Endothelial cell of umbilical vein (primary cell): ENCODE measurements around the gene NFKB2. TPM values are rescaled to one million over a fixed set of nuclear protein-coding genes. Genes with fewer than 3 reads are reported as not detected.

Experiments used
- BruUV-seq: library from RNA; stranded (reverse); fragments of 400-500 nt; replicated peaks from 2 replicates; lab custom pipeline; 2021; lab: Mats Ljungman, UMichigan
- CTCF ChIA-PET: fragments of 300-600, 350-600 bp; sonication (Branson Sonifier 250); formaldehyde crosslinking; loops from one replicate; lab custom pipeline; 2021; ENCODE audit warnings: antibody characterized with exemption, inconsistent platforms; lab: Charles Lee
- POLR2A ChIA-PET: fragments of 300-600, 350-600 bp; sonication (Branson Sonifier 250); formaldehyde crosslinking; loops from one replicate; lab custom pipeline; 2021; ENCODE audit warnings: antibody characterized with exemption, inconsistent platforms; lab: Charles Lee
- DNase-seq: peaks from one replicate; pipeline ENCODE4 v3.0.0-alpha.2; 2011; ENCODE audit warnings: low read depth, low spot score
- FAIRE-seq: peaks from 2 replicates; lab custom pipeline; 2011; peaks lifted over from hg19 to GRCh38; lab: Jason Lieb, UNC
- H2AFZ ChIP-seq: 2 replicates; pipeline ENCODE4 v1.6.0; 2012; ENCODE audit warnings: low read depth, low read length, control low read depth, inconsistent platforms
- H3K27ac ChIP-seq: 2 replicates; pipeline ENCODE4 v1.5.1; 2011; ENCODE audit warnings: low read depth, mild to moderate bottlenecking, control low read depth, low read length, moderate library complexity; ENCODE audit not compliant: insufficient read depth
- H3K27me3 ChIP-seq, 2 experiments: 2 replicates each; pipeline versions ENCODE4 v1.6.0 to v1.6.1; 2011; ENCODE audit warnings: low read length in 2 of 2, mixed read lengths in 1 of 2; ENCODE audit not compliant: control insufficient read depth in 2 of 2, insufficient read depth in 2 of 2
- H3K36me3 ChIP-seq, 2 experiments: 2 replicates in 1 of 2; 3 replicates in 1 of 2; pipeline ENCODE4 v1.5.1; 2011; ENCODE audit warnings: low read length in 2 of 2, mild to moderate bottlenecking in 1 of 2, moderate library complexity in 1 of 2; ENCODE audit not compliant: control insufficient read depth in 2 of 2, insufficient read depth in 2 of 2; ENCODE audit errors: extremely low read depth in 1 of 2
- H3K4me1 ChIP-seq: 3 replicates; pipeline ENCODE4 v1.5.1; 2011; ENCODE audit warnings: mild to moderate bottlenecking, low read length; ENCODE audit not compliant: control insufficient read depth, insufficient read depth; ENCODE audit errors: extremely low read depth
- H3K4me2 ChIP-seq: 2 replicates; pipeline ENCODE4 v1.6.1; 2011; ENCODE audit warnings: low read length, control low read depth, mixed read lengths; ENCODE audit not compliant: insufficient read depth
- H3K4me3 ChIP-seq, 3 experiments: fragments of 200-600 bp in 1 of 3; sonication (generic), shearing (Covaris generic) in 1 of 3; replicated peaks in 1 of 3; 2 replicates each; pipeline ENCODE4 v1.5.1; 2011 to 2016; ENCODE audit warnings: control low read depth in 3 of 3, low read length in 3 of 3, mild to moderate bottlenecking in 2 of 3, inconsistent platforms in 1 of 3, low read depth in 1 of 3, moderate library complexity in 1 of 3; ENCODE audit not compliant: insufficient read depth in 1 of 3
- H3K79me2 ChIP-seq: 2 replicates; pipeline ENCODE4 v1.6.0; 2012; ENCODE audit warnings: low read length, inconsistent platforms; ENCODE audit not compliant: control insufficient read depth, insufficient read depth
- H3K9ac ChIP-seq: replicated peaks from 2 replicates; pipeline ENCODE3; 2011; ENCODE audit warnings: low read length, control low read depth; ENCODE audit not compliant: insufficient read depth; ENCODE audit errors: extremely low read depth
- H3K9me1 ChIP-seq: replicated peaks from 3 replicates; pipeline ENCODE4 v1.6.0; 2011; ENCODE audit warnings: mild to moderate bottlenecking, low read length; ENCODE audit not compliant: control insufficient read depth, insufficient read depth; ENCODE audit errors: extremely low read depth
- H3K9me3 ChIP-seq: replicated peaks from 2 replicates; pipeline ENCODE4 v1.5.1; 2012; ENCODE audit warnings: low read length, inconsistent platforms; ENCODE audit not compliant: control insufficient read depth, insufficient read depth
- H4K20me1 ChIP-seq: replicated peaks from 2 replicates; pipeline ENCODE3; 2011; ENCODE audit warnings: mild to moderate bottlenecking, low read length; ENCODE audit not compliant: control insufficient read depth, insufficient read depth; ENCODE audit errors: extremely low read depth
- CTCF ChIP-seq, 2 donors: IDR thresholded peaks; 1 replicate in 1 of 2; 2 replicates in 1 of 2; pipeline ENCODE4 v1.5.1; 2011; ENCODE audit warnings: low read length in 2 of 2, mild to moderate bottlenecking in 2 of 2, moderate library complexity in 2 of 2, control low read depth in 1 of 2, inconsistent platforms in 1 of 2, low read depth in 1 of 2; ENCODE audit not compliant: insufficient read depth in 1 of 2; ENCODE audit errors: extremely low read depth in 1 of 2
- EZH2 ChIP-seq: IDR thresholded peaks from 2 replicates; pipeline ENCODE4 v1.6.1; 2012; ENCODE audit warnings: borderline replicate concordance, low read depth, mild to moderate bottlenecking, moderate library complexity, low read length, inconsistent platforms; ENCODE audit not compliant: severe bottlenecking
- FOS ChIP-seq: IDR thresholded peaks from 2 replicates; pipeline ENCODE4 v1.6.1; 2011; ENCODE audit warnings: mild to moderate bottlenecking, low read length, moderate library complexity, borderline replicate concordance; ENCODE audit not compliant: insufficient read depth
- GATA2 ChIP-seq: IDR thresholded peaks from 2 replicates; pipeline ENCODE4 v1.7.0; 2011; ENCODE audit warnings: low read depth, mild to moderate bottlenecking, moderate library complexity, mixed read lengths, low read length; ENCODE audit not compliant: insufficient read length, insufficient read depth
- JUN ChIP-seq: IDR thresholded peaks from 2 replicates; pipeline ENCODE4 v1.6.1; 2011; ENCODE audit warnings: borderline replicate concordance, low read depth; ENCODE audit not compliant: insufficient read length, insufficient read depth
- MYC ChIP-seq: IDR thresholded peaks from one replicate; pipeline ENCODE4 v1.6.1; 2011; ENCODE audit warnings: mild to moderate bottlenecking, low read depth, low read length
- POLR2A ChIP-seq: IDR thresholded peaks from 2 replicates; pipeline ENCODE4 v1.6.1; 2012; ENCODE audit warnings: low read depth, mild to moderate bottlenecking, control low read depth, low read length
- POLR2AphosphoS5 ChIP-seq: IDR thresholded peaks from 2 replicates; pipeline ENCODE4 v1.6.1; 2012; ENCODE audit warnings: low read depth, mild to moderate bottlenecking, control low read depth, low read length, moderate library complexity; ENCODE audit not compliant: insufficient read depth
- dilution Hi-C: fragments of 300-500 bp; cut with MboI; formaldehyde crosslinking; loops from one replicate; pipeline ENCODE4 v1.15.0; 2019; ENCODE audit warnings: low sequenced_read_pairs; ENCODE audit not compliant: extremely low pct_ligation_motif_present
- intact Hi-C: fragments of 100-400 bp; cut with micrococcal nuclease; formaldehyde crosslinking; loops from one replicate; pipeline ENCODE4 v1.10.0; 2022
- polyA plus RNA-seq, 4 experiments: library from polyadenylated mRNA; depleted of rRNA in 3 of 4; stranded (reverse) in 3 of 4; unstranded in 1 of 4; fragments of >200 nt; gene quantifications; 2 replicates each; pipeline versions ENCODE4 v1.2.1 to v1.2.3, GENCODE V29; 2011 to 2012; ENCODE audit warnings: missing spikeins in 1 of 4
- total RNA-seq: library from RNA; stranded (reverse); gene quantifications from 2 replicates; pipeline ENCODE4 v1.2.3, GENCODE V29; 2021
- TF ChIP-seq, protein P1 (sequence below): IDR thresholded peaks from 2 replicates; pipeline ENCODE4 v1.6.1; 2011; ENCODE audit not compliant: insufficient read depth, insufficient read length

NFKB2 gene
- total and polyA plus RNA-seq, 2 donors (not counting 3 experiments of a cell fraction or from before 2014, with no cell fraction given): 21.0 to 25.6 TPM

DNA sequence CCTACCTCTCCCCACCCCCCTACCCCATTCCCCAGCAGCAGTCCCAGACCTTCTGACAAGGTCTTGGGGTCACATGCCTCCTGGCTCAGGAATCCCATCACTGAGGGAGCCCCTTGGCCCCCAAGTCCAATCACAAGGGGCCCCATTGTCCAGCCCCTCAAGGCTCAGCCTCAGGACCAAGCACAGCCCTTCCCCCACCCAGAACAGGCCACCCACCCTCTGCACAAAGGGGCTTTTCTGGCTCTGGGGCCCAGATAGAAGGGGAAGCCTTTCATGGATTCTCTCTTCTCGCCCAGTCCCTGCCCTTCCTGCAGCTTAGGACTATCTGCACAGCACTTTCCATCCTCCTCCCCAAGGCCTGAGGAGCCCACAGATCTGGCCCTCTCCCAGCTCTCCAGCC lies 29.9 kb downstream of the NFKB2 start:
- ChIA-PET POLR2A (no interaction called here), CTCF (interaction anchor here (1.0 to 6.5 kb wide), 4 partner anchors 21 to 195 kb away, joined by 4 to 74 read pairs (median 28); no protein-coding TSS in a partner anchor)
- peaks cover 11% of the 10 kb centered on the region for H3K4me1 ChIP-seq
- no peaks in the 10 kb centered on the region for H3K27me3 ChIP-seq
- no peaks in the 10 kb centered on the region for H4K20me1 ChIP-seq
- no peak for DNase-seq
- H3K9me3 ChIP-seq: no peaks in the 10 kb centered on the region
- intact Hi-C loops: no loop called here
- H3K4me3 ChIP-seq: no peak overlapping the region
- H3K27ac ChIP-seq: no peak overlapping the region
- H2AFZ ChIP-seq: no peak overlapping the region
- BruUV-seq: no TSS peak
- no peaks in the 10 kb centered on the region for H3K9me1 ChIP-seq
- dilution Hi-C loops: no loop called here
- H3K36me3 ChIP-seq: peaks cover 0 to 9% of the 10 kb centered on the region in 2 experiments
- no peak for FAIRE-seq
- H3K9ac ChIP-seq: no peak overlapping the region
- no peak for TF ChIP-seq CTCF (IDR thresholded peaks at IDR 0.05; ENCODE audit: extremely low read depth in 1 of 2, insufficient read depth in 1 of 2, low read depth in 1 of 2, low read length in 2 of 2)
- TF ChIP-seq, protein P1, sequence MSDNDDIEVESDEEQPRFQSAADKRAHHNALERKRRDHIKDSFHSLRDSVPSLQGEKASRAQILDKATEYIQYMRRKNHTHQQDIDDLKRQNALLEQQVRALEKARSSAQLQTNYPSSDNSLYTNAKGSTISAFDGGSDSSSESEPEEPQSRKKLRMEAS: no peak
- TF ChIP-seq JUN: no peak
- no peak for TF ChIP-seq POLR2AphosphoS5
- no peaks in the 10 kb centered on the region for H3K79me2 ChIP-seq
- no peak overlapping the region for H3K4me2 ChIP-seq

- no peaks in the 10 kb centered on the region for H4K20me1 ChIP-seq
- H3K4me3 ChIP-seq: no peak overlapping the region
- peaks cover 16% of the 10 kb centered on the region for H3K4me1 ChIP-seq
- ChIA-PET CTCF (interaction anchor here (1.0 to 1.6 kb wide), 2 partner anchors 52 to 75 kb away, joined by 4 to 5 read pairs; no protein-coding TSS in a partner anchor), POLR2A (no interaction called here)
- no peaks in the 10 kb centered on the region for H3K27me3 ChIP-seq
- TF ChIP-seq CTCF (IDR thresholded peaks at IDR 0.05; ENCODE audit: extremely low read depth in 1 of 2, insufficient read depth in 1 of 2, low read depth in 1 of 2, low read length in 2 of 2): no peak
- TF ChIP-seq JUN: no peak
- TF ChIP-seq, protein P1: no peak
- TF ChIP-seq FOS: no peak
- no peak for TF ChIP-seq GATA2
- no peak for TF ChIP-seq MYC
- no peak for TF ChIP-seq EZH2
- no peak for TF ChIP-seq POLR2A
- TF ChIP-seq POLR2AphosphoS5: no peak
- FAIRE-seq: no peak
- no peaks in the 10 kb centered on the region for H3K9me1 ChIP-seq
- no peak for DNase-seq
- H2AFZ ChIP-seq: no peak overlapping the region
- H3K36me3 ChIP-seq: peaks cover 0 to 9% of the 10 kb centered on the region in 2 experiments
- no peak overlapping the region for H3K4me2 ChIP-seq
- dilution Hi-C loops: no loop called here
- H3K27ac ChIP-seq: no peak overlapping the region
- BruUV-seq: no TSS peak
- H3K9me3 ChIP-seq: no peaks in the 10 kb centered on the region
- H3K9ac ChIP-seq: no peak overlapping the region
- peaks cover 6% of the 10 kb centered on the region for H3K79me2 ChIP-seq
- intact Hi-C loops: no loop called here
Observed at GRCh38 chr10:102426803-102427287, 31.3 kb downstream of the NFKB2 start.
